OCI-LY1 (cell line): ENCODE data around the gene HEPACAM.

Experiments
- EZH2 ChIP-seq: fragments of 200-600 bp; sonication (generic), shearing (Covaris generic); IDR thresholded peaks from 2 replicates; pipeline ENCODE4 v1.8.0; 2017; ENCODE audit warnings: borderline replicate concordance, mixed run types, mild to moderate bottlenecking, antibody characterized with exemption, low read length, moderate library complexity, mixed read lengths
- TF ChIP-seq, protein P1 (sequence below): fragments of 200-600 bp; sonication (generic), shearing (Covaris generic); IDR thresholded peaks from 2 replicates; pipeline ENCODE4 v1.5.1; 2017; ENCODE audit warnings: mild to moderate bottlenecking, antibody characterized with exemption, low read length, moderate library complexity, mixed read lengths

DNA sequence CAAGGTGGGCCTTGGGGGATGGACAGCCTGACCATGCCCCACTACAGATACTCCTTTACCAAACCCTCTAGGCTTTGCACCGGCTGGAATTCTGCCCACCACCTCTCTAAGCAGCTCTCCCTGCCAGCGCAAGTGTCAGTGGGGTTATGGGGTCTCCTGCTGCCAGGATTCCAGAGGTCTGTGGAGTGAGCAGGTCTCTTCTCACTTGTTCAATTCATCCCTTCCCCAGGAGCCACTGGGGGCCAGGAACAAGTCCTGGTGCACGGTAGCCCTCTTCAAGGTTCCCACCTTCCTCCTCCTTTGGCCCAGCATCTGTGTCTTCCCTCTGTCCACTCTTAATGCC, 48.6 kb upstream of the HEPACAM start:
- TF ChIP-seq, protein P1, sequence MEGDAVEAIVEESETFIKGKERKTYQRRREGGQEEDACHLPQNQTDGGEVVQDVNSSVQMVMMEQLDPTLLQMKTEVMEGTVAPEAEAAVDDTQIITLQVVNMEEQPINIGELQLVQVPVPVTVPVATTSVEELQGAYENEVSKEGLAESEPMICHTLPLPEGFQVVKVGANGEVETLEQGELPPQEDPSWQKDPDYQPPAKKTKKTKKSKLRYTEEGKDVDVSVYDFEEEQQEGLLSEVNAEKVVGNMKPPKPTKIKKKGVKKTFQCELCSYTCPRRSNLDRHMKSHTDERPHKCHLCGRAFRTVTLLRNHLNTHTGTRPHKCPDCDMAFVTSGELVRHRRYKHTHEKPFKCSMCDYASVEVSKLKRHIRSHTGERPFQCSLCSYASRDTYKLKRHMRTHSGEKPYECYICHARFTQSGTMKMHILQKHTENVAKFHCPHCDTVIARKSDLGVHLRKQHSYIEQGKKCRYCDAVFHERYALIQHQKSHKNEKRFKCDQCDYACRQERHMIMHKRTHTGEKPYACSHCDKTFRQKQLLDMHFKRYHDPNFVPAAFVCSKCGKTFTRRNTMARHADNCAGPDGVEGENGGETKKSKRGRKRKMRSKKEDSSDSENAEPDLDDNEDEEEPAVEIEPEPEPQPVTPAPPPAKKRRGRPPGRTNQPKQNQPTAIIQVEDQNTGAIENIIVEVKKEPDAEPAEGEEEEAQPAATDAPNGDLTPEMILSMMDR: no peak
- TF ChIP-seq EZH2: no peak
